Measurements from ENCODE around the gene MSI2. TPM values are rescaled to one million over a fixed set of nuclear protein-coding genes. Genes with fewer than 3 reads are reported as not detected.

Gene MSI2
- total and polyA plus RNA-seq, 7 donors: 37.6 to 133 (median 87.1) TPM

DNA sequence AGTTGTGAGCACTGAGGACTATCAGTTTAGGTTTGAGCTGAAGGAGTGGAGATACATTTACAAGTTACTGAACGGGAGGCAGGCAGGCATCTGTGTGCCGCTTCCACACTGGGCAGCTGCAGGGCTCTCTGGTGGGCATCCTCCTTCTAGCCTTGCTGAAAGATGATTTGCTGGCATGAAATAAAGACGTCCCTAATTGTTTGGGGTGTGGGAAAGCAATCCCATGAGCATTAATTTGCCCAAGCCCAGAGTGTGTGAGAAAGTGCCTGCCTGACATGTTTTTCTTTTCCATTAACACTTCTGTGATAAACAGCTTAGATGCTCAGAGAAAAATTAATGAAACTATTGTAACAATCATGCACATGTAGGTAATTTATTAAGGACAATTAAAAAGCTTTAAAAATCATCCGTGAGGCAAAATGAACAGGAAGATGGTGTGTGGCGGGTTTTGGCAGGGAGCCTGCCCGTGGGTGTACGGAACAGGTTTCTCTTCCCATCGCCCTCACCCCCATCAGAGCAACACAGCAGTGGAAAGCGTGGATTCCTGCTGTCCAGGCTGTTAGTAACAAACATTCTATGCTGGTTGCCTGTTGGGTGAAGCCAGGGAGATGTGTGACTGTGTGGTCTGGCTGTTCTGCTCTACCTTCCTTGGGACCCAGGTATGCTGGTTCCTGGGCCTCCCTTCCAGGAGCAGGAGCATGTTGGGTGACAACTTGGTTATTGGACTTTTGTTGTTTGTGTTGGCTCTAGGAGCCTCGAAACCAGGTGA is 191.9 kb downstream of the MSI2 start:
- H3K4me3 ChIP-seq: no peak overlapping the region
- WGBS, 3 donors: 71 to 81% (median 73%) methylated on average over 10 of the region's 10 CpGs
- TF ChIP-seq CTCF (IDR thresholded peaks at IDR 0.05): no peak
- intact Hi-C loops (cut with DNase I): no loop called here
- peaks cover 21% of the 10 kb centered on the region for H3K4me1 ChIP-seq
- H3K27ac ChIP-seq: no peak overlapping the region
- ATAC-seq (no peak), DNase-seq (no peak)
- no peaks in the 10 kb centered on the region for H3K9me3 ChIP-seq
- no peaks in the 10 kb centered on the region for H3K27me3 ChIP-seq (ENCODE audit: insufficient read depth in 3 of 3, low read length in 2 of 3)
- no peaks in the 10 kb centered on the region for H3K36me3 ChIP-seq (ENCODE audit: insufficient read depth in 1 of 2, low read depth in 1 of 2)

DNA sequence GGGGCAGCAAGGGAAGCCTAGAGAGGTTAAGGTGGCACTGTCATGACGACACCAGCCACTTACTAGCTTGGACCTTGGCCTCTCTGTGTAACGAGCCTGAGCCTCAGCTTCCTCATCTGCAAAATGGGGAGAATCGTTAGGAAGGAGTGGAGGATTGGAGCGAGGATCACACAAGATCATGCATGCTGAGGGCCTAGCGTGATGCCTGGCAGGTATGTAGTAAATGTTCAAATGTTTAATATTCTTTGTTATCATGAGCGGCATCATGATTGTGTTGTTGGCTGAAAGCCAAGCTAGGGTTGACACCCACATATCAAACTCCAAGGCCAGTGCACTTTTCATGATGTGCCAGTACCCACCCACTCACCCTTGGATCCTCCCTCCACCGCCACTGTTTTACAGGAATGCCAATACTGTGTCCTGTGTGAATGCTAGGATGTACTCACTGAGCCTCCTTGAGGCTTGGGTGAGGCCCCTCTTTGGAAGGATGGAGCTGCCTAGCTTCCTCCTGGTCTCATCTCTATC is 192.5 kb downstream of the MSI2 start:
- no peak for TF ChIP-seq CTCF (IDR thresholded peaks at IDR 0.05)
- Histone ChIP-seq H3K4me1 (peaks cover 15% of the 10 kb centered on the region), H3K27ac (no peak overlapping the region), H3K9me3 (no peaks in the 10 kb centered on the region), H3K4me3 (no peak overlapping the region), H3K27me3 (ENCODE audit: insufficient read depth in 3 of 3, low read length in 2 of 3) (no peaks in the 10 kb centered on the region), H3K36me3 (ENCODE audit: insufficient read depth in 1 of 2, low read depth in 1 of 2) (no peaks in the 10 kb centered on the region)
- intact Hi-C loops (cut with DNase I): no loop called here
- no peak for ATAC-seq
- WGBS, 3 donors: 93 to 99% (median 95%) methylated on average over 7 of the region's 7 CpGs
- no peak for DNase-seq

- Histone ChIP-seq H3K27me3 (ENCODE audit: insufficient read depth in 3 of 3, low read length in 2 of 3) (no peaks in the 10 kb centered on the region), H3K27ac (no peak overlapping the region), H3K36me3 (ENCODE audit: insufficient read depth in 1 of 2, low read depth in 1 of 2) (no peaks in the 10 kb centered on the region), H3K4me1 (peaks cover 3% of the 10 kb centered on the region), H3K4me3 (no peak overlapping the region), H3K9me3 (no peaks in the 10 kb centered on the region)
- no peak for DNase-seq
- no peak for TF ChIP-seq CTCF (IDR thresholded peaks at IDR 0.05)
- intact Hi-C loops (cut with DNase I): no loop called here
- no peak for ATAC-seq
- 74 to 87% (median 79%) methylated on average over 8 of the region's 8 CpGs for WGBS, 3 donors
Measured at GRCh38 chr17:57451191-57451590, 194.9 kb downstream of the MSI2 start.

DNA sequence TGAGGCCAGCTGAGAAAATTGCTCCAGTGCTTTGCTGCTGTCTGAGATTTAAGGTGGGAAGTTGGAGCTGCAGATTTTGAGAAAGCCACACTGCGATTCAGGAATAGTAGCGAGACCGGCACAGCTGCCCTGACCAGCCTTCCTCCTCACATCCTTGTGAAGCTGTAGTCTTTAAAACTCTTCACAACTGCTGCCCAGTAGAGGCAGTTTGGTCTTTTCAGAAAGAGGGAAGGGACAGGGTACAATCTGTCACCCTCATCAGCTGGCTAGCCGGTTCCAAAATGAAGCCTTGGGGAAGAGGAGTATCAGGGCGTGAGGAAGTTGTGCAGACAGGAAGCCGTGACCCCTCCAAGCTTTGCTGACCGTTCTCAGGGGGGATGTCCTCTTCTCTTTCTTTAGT is 195.3 kb downstream of the MSI2 start:
- Histone ChIP-seq H3K27me3 (ENCODE audit: insufficient read depth in 3 of 3, low read length in 2 of 3) (no peaks in the 10 kb centered on the region), H3K4me1 (peaks cover 5% of the 10 kb centered on the region), H3K4me3 (no peak overlapping the region), H3K27ac (no peak overlapping the region), H3K9me3 (no peaks in the 10 kb centered on the region), H3K36me3 (ENCODE audit: insufficient read depth in 1 of 2, low read depth in 1 of 2) (no peaks in the 10 kb centered on the region)
- ATAC-seq: no peak
- TF ChIP-seq CTCF (IDR thresholded peaks at IDR 0.05): no peak
- no peak for DNase-seq
- intact Hi-C loops (cut with DNase I): no loop called here
- WGBS, 3 donors: 72 to 81% (median 79%) methylated on average over 7 of the region's 7 CpGs

Data from psoas muscle (tissue), 8 donors.